ENCODE results near the gene ZIC4. TPM values are rescaled to one million over a fixed set of nuclear protein-coding genes. Genes with fewer than 3 reads are reported as not detected.

ZIC4 gene
- total and polyA plus RNA-seq, 2 donors (not counting 1 experiment from before 2014, with no cell fraction given) = not detected

GRCh38 chr3:147393261-147393942 is 12.9 kb downstream of the ZIC4 start:
- H3K9ac ChIP-seq (ENCODE audit: insufficient read depth, low read length) = no peak overlapping the region
- H2AFZ ChIP-seq (ENCODE audit: low read length) = no peak overlapping the region
- no peak for DNase-seq (ENCODE audit: low read depth in 2 of 2)
- H3K9me3 ChIP-seq (ENCODE audit: control insufficient read depth, insufficient read depth, low read depth, low read length) = no peaks in the 10 kb centered on the region
- H3K36me3 ChIP-seq (ENCODE audit: control insufficient read depth, insufficient read depth, low read length) = no peaks in the 10 kb centered on the region
- no peaks in the 10 kb centered on the region for H4K20me1 ChIP-seq (ENCODE audit: control insufficient read depth, extremely low read depth, insufficient read depth, low read length)
- no peaks in the 10 kb centered on the region for H3K4me1 ChIP-seq (ENCODE audit: control insufficient read depth, extremely low read depth, insufficient read depth, low read length)
- TF ChIP-seq EZH2 (IDR thresholded peaks at IDR 0.05; ENCODE audit: low read length, missing control alignments) = peak; percentile 68
- no peak for TF ChIP-seq CTCF (conservative IDR thresholded peaks at IDR 0.05 in 1 of 2, IDR thresholded peaks at IDR 0.05 in 1 of 2; ENCODE audit: low read depth in 1 of 2, low read length in 2 of 2)
- H3K4me2 ChIP-seq (ENCODE audit: extremely low read depth, insufficient read depth, low read length) = peak overlapping the region; percentile 40
- H3K27ac ChIP-seq (ENCODE audit: insufficient read depth, low read length) = no peak overlapping the region
- H3K4me3 ChIP-seq (replicated peaks in 1 of 4; ENCODE audit: control extremely low read depth in 1 of 4, insufficient read depth in 1 of 4, low read depth in 3 of 4, low read length in 4 of 4) = peak overlapping the region in 1 of 4 experiments; percentile 37
- H3K27me3 ChIP-seq (ENCODE audit: control insufficient read depth, insufficient read depth, low read length) = peaks cover 84% of the 10 kb centered on the region
- H3K79me2 ChIP-seq (ENCODE audit: control insufficient read depth, insufficient read depth, low read length) = no peaks in the 10 kb centered on the region

- TF ChIP-seq CTCF (conservative IDR thresholded peaks at IDR 0.05 in 1 of 2, IDR thresholded peaks at IDR 0.05 in 1 of 2; ENCODE audit: low read depth in 1 of 2, low read length in 2 of 2) (no peak), EZH2 (IDR thresholded peaks at IDR 0.05; ENCODE audit: low read length, missing control alignments) (no peak)
- Histone ChIP-seq H3K36me3 (ENCODE audit: control insufficient read depth, insufficient read depth, low read length) (no peaks in the 10 kb centered on the region), H3K27ac (ENCODE audit: insufficient read depth, low read length) (no peak overlapping the region), H3K4me3 (replicated peaks in 1 of 4; ENCODE audit: control extremely low read depth in 1 of 4, insufficient read depth in 1 of 4, low read depth in 3 of 4, low read length in 4 of 4) (peak overlapping the region in 3 of 4 experiments; percentile 19 to 42 (median 29)), H4K20me1 (ENCODE audit: control insufficient read depth, extremely low read depth, insufficient read depth, low read length) (no peaks in the 10 kb centered on the region), H3K27me3 (ENCODE audit: control insufficient read depth, insufficient read depth, low read length) (peaks cover 86% of the 10 kb centered on the region), H3K9me3 (ENCODE audit: control insufficient read depth, insufficient read depth, low read depth, low read length) (no peaks in the 10 kb centered on the region), H3K4me2 (ENCODE audit: extremely low read depth, insufficient read depth, low read length) (peak overlapping the region; percentile 59), H2AFZ (ENCODE audit: low read length) (no peak overlapping the region), H3K9ac (ENCODE audit: insufficient read depth, low read length) (no peak overlapping the region), H3K79me2 (ENCODE audit: control insufficient read depth, insufficient read depth, low read length) (no peaks in the 10 kb centered on the region), H3K4me1 (ENCODE audit: control insufficient read depth, extremely low read depth, insufficient read depth, low read length) (no peaks in the 10 kb centered on the region)
- no peak for DNase-seq (ENCODE audit: low read depth in 2 of 2)
Observed at GRCh38 chr3:147392625-147392946, 13.8 kb downstream of the ZIC4 start.

DNA sequence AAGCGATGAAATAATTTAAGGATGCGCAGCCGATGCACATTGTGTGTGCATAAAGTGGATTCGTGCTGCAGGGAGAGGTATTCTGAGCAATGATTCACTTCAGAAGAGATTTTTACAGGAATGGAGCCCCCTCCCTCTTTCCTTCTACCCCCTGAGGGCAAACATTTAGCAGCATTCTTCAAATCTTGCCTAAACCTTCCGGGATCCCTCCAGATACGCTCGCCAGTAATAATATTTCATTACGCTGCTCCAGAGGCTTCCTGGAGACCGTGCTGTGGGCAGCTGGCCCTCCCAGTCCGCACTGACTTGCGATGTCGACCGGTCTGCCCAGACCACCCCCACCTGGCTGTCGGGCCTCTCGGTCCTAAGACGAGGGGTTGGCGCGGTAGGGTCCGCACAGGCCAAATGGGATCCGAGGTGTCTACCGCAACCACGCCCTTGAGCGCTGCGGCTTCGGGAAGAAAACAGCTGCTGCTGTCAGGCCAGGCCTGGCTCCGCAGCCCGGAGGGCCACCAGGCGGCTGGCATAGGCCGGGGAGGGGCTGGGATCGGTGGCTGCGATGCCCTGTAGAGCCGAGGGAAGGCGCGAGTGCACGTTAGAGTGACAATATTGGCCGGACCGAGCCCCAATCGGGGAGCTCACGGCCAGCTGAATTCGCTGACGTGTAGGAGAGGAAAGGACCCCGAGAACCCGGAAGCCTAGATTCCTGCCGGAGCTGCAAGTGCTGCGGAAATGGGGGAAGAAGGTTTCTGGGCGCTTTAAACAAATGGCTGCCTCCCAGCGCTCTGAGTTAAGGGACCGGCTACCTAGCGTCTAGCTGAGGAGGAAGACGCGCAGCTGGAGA is 14.3 kb downstream of the ZIC4 start:
- Histone ChIP-seq H3K27ac (ENCODE audit: insufficient read depth, low read length) (no peak overlapping the region), H3K36me3 (ENCODE audit: control insufficient read depth, insufficient read depth, low read length) (no peaks in the 10 kb centered on the region), H3K4me1 (ENCODE audit: control insufficient read depth, extremely low read depth, insufficient read depth, low read length) (no peaks in the 10 kb centered on the region), H4K20me1 (ENCODE audit: control insufficient read depth, extremely low read depth, insufficient read depth, low read length) (no peaks in the 10 kb centered on the region), H3K4me3 (replicated peaks in 1 of 4; ENCODE audit: control extremely low read depth in 1 of 4, insufficient read depth in 1 of 4, low read depth in 3 of 4, low read length in 4 of 4) (peak overlapping the region; percentile 1 to 42 (median 24)), H3K4me2 (ENCODE audit: extremely low read depth, insufficient read depth, low read length) (peak overlapping the region; percentile 59), H2AFZ (ENCODE audit: low read length) (no peak overlapping the region), H3K27me3 (ENCODE audit: control insufficient read depth, insufficient read depth, low read length) (peaks cover 89% of the 10 kb centered on the region), H3K9me3 (ENCODE audit: control insufficient read depth, insufficient read depth, low read depth, low read length) (no peaks in the 10 kb centered on the region), H3K79me2 (ENCODE audit: control insufficient read depth, insufficient read depth, low read length) (no peaks in the 10 kb centered on the region), H3K9ac (ENCODE audit: insufficient read depth, low read length) (no peak overlapping the region)
- DNase-seq (ENCODE audit: low read depth in 2 of 2) = peak in 1 of 2 donors; percentile 53
- TF ChIP-seq CTCF (conservative IDR thresholded peaks at IDR 0.05 in 1 of 2, IDR thresholded peaks at IDR 0.05 in 1 of 2; ENCODE audit: low read depth in 1 of 2, low read length in 2 of 2) = peak in 1 of 2 donors; percentile 8
- TF ChIP-seq EZH2 (IDR thresholded peaks at IDR 0.05; ENCODE audit: low read length, missing control alignments) = peak; percentile 30
